ENCODE results near the gene CEP131.

CEP131 gene

GRCh38 chr17:81153340-81153803 lies 69.4 kb downstream of the CEP131 start:
- TF ChIP-seq, protein P1, sequence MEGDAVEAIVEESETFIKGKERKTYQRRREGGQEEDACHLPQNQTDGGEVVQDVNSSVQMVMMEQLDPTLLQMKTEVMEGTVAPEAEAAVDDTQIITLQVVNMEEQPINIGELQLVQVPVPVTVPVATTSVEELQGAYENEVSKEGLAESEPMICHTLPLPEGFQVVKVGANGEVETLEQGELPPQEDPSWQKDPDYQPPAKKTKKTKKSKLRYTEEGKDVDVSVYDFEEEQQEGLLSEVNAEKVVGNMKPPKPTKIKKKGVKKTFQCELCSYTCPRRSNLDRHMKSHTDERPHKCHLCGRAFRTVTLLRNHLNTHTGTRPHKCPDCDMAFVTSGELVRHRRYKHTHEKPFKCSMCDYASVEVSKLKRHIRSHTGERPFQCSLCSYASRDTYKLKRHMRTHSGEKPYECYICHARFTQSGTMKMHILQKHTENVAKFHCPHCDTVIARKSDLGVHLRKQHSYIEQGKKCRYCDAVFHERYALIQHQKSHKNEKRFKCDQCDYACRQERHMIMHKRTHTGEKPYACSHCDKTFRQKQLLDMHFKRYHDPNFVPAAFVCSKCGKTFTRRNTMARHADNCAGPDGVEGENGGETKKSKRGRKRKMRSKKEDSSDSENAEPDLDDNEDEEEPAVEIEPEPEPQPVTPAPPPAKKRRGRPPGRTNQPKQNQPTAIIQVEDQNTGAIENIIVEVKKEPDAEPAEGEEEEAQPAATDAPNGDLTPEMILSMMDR (IDR thresholded peaks at IDR 0.05; ENCODE audit: low read depth, low read length, missing control alignments) = no peak
- no peak for DNase-seq (ENCODE audit: low read depth)
- H3K4me3 ChIP-seq (ENCODE audit: low read depth, low read length) = no peak overlapping the region

- TF ChIP-seq, protein P1 (IDR thresholded peaks at IDR 0.05; ENCODE audit: low read depth, low read length, missing control alignments) = no peak
- H3K4me3 ChIP-seq (ENCODE audit: low read depth, low read length) = no peak overlapping the region
- no peak for DNase-seq (ENCODE audit: low read depth)
These were observed 70.4 kb downstream of the CEP131 start for GRCh38 chr17:81152288-81152828.

DNA sequence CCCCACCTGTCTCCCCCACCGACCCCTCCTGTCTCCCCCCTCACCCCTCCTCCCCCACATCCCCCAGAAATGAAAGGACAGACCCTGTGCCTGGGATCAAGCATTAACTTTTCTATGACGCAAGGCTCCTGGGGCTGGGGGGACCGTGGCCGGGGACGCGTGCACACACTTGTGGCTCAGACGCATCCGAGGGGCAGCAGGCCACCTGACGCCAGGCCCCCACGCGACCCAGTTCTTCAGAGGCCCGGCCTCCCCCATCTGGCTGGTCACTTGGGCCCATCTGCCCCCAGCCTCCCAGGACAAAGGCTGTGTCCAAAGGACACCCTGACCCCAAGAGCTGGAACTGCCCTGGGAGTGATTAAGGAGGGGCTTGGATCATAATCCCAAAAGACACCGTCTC lies 71.5 kb downstream of the CEP131 start:
- no peak for DNase-seq (ENCODE audit: low read depth)
- H3K4me3 ChIP-seq (ENCODE audit: low read depth, low read length) = no peak overlapping the region
- TF ChIP-seq, protein P1 (IDR thresholded peaks at IDR 0.05; ENCODE audit: low read depth, low read length, missing control alignments) = no peak

GRCh38 chr17:81150377-81151077 lies 72.2 kb downstream of the CEP131 start:
- no peak overlapping the region for H3K4me3 ChIP-seq (ENCODE audit: low read depth, low read length)
- no peak for DNase-seq (ENCODE audit: low read depth)
- TF ChIP-seq, protein P1 (IDR thresholded peaks at IDR 0.05; ENCODE audit: low read depth, low read length, missing control alignments) = no peak

DNA sequence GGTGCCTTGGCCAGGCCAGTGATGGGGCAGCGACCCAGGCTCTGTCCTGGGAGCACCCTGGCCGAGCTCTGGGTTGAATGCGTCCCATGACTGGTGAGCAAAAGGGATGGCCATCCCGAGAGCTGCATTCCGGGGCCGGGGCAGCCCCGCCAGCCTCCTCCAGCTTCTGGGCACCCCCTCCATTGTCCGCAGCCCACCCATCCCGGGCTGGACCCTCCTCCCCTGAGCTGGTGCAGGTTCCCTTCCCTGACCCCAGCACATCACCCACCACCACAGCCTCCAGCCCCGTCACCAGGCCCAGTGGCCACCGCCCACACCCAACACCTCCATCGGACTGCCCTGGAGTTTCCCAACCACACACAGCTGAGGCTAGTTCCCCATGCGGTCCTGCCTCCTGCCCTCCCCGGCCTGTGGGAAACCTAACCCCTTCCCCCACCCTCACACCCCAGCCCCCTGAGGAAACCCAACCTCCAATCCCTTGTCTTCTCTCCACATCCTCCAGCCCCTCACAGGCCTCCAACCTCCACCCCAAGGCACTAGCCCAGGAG lies 73.7 kb downstream of the CEP131 start:
- no peak overlapping the region for H3K4me3 ChIP-seq (ENCODE audit: low read depth, low read length)
- TF ChIP-seq, protein P1 (IDR thresholded peaks at IDR 0.05; ENCODE audit: low read depth, low read length, missing control alignments) = no peak
- no peak for DNase-seq (ENCODE audit: low read depth)

DNA sequence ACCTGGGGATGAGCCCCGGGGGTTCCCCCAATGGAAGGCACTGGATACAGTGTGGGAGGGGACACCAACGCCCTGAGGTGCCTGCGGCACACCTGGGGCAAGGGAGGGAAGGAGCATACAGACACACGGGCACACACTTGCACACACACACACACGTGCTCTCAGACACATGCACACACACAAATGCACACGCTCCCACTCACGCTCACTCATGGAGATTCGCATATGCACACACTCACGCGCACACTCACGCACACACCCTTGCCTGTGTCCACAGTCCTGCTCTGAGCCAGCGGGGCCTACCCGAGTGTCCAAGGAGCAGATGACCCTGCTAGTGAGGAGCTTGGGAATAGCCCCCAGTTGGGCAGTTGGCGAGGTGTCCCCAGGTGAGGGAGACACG lies 74.2 kb downstream of the CEP131 start:
- TF ChIP-seq, protein P1 (IDR thresholded peaks at IDR 0.05; ENCODE audit: low read depth, low read length, missing control alignments) = no peak
- no peak overlapping the region for H3K4me3 ChIP-seq (ENCODE audit: low read depth, low read length)
- DNase-seq (ENCODE audit: low read depth) = no peak

All from GM12864 (cell line).